ENCODE results near the gene MTA3. TPM values are rescaled to one million over a fixed set of nuclear protein-coding genes. Genes with fewer than 3 reads are reported as not detected.
A peak's percentile ranks its signal among the peaks of the same experiment; 100 is the strongest.
"Not testable (repeated sequence)": the region's sequence is repeated elsewhere in the genome, so short reads cannot be mapped to it uniquely, and the experiment has no call there.

The MTA3 gene
- total RNA-seq, 1 donor: 34.1 TPM

GRCh38 chr2:42618116-42618515, 49.7 kb downstream of the MTA3 start:
- no peak for DNase-seq (ENCODE audit: low read depth)
- TF ChIP-seq CTCF (IDR thresholded peaks at IDR 0.05; ENCODE audit: insufficient read depth, low read length): no peak
- no peak overlapping the region for H3K4me3 ChIP-seq (ENCODE audit: low read depth, low read length)

- H3K4me3 ChIP-seq (ENCODE audit: low read depth, low read length): no peak overlapping the region
- DNase-seq (ENCODE audit: low read depth): peak; percentile 88
- TF ChIP-seq CTCF (IDR thresholded peaks at IDR 0.05; ENCODE audit: insufficient read depth, low read length): no peak
These were observed 50.5 kb downstream of the MTA3 start for GRCh38 chr2:42618972-42619371.

- not testable (repeated sequence) for H3K4me3 ChIP-seq (ENCODE audit: low read depth, low read length); DNase-seq (ENCODE audit: low read depth)
These were observed 53.2 kb downstream of the MTA3 start for GRCh38 chr2:42621626-42622025.

- no peak for DNase-seq (ENCODE audit: low read depth)
- TF ChIP-seq CTCF (IDR thresholded peaks at IDR 0.05; ENCODE audit: insufficient read depth, low read length): no peak
- no peak overlapping the region for H3K4me3 ChIP-seq (ENCODE audit: low read depth, low read length)
These were observed 54.7 kb downstream of the MTA3 start for GRCh38 chr2:42622943-42623676.

- no peak overlapping the region for H3K4me3 ChIP-seq (ENCODE audit: low read depth, low read length)
- no peak for TF ChIP-seq CTCF (IDR thresholded peaks at IDR 0.05; ENCODE audit: insufficient read depth, low read length)
These were observed 55.6 kb downstream of the MTA3 start for GRCh38 chr2:42624047-42624446.

GRCh38 chr2:42628024-42628423, 59.6 kb downstream of the MTA3 start:
- H3K4me3 ChIP-seq (ENCODE audit: low read depth, low read length); DNase-seq (ENCODE audit: low read depth): not testable (repeated sequence)

More at GRCh38 chr2:42624047-42624446, 55.6 kb downstream of the MTA3 start:
- no peak for DNase-seq (ENCODE audit: low read depth)

- no peak overlapping the region for H3K4me3 ChIP-seq (ENCODE audit: low read depth, low read length)
- DNase-seq (ENCODE audit: low read depth): no peak
- TF ChIP-seq CTCF (IDR thresholded peaks at IDR 0.05; ENCODE audit: insufficient read depth, low read length): no peak
These were observed 68.5 kb downstream of the MTA3 start for GRCh38 chr2:42636934-42637333.
